HepG2 (cell line): ENCODE measurements around the gene KRTAP2-3. TPM values are rescaled to one million over a fixed set of nuclear protein-coding genes. Genes with fewer than 3 reads are reported as not detected.

ENCODE experiments used
- ARID5B ChIP-seq: IDR thresholded peaks from 2 replicates; pipeline ENCODE4 v1.4.0; 2020; ENCODE audit warnings: mild to moderate bottlenecking, missing genetic modification reagents
- BHLHE40 ChIP-seq: IDR thresholded peaks from 2 replicates; pipeline ENCODE4 v1.6.1; 2011; ENCODE audit warnings: low read length, improper control_type of control experiment
- CEBPG ChIP-seq: IDR thresholded peaks from 2 replicates; pipeline ENCODE4 v1.6.1; 2016
- CREM ChIP-seq, 2 experiments: sonication (generic) in 1 of 2; formaldehyde crosslinking in 1 of 2; IDR thresholded peaks; 2 replicates each; pipeline versions ENCODE4 v1.4.0 to v1.6.1; 2016 to 2020; ENCODE audit warnings: antibody characterized with exemption in 1 of 2, mild to moderate bottlenecking in 1 of 2, missing genetic modification reagents in 1 of 2
- EHMT2 ChIP-seq: fragments of 200-600 bp; sonication (generic); IDR thresholded peaks from 2 replicates; pipeline ENCODE4 v1.7.0; 2017; ENCODE audit warnings: antibody characterized with exemption, low read depth, low read length, borderline replicate concordance
- FOXP1 ChIP-seq, 2 experiments: fragments of 450-650 bp in 1 of 2; IDR thresholded peaks; 2 replicates each; pipeline ENCODE4 v1.6.1; 2017 to 2018; ENCODE audit warnings: antibody characterized with exemption in 1 of 2
- GATAD2A ChIP-seq: IDR thresholded peaks from 2 replicates; pipeline ENCODE4 v1.6.1; 2016
- HDAC1 ChIP-seq: sonication (generic); formaldehyde crosslinking; IDR thresholded peaks from 2 replicates; pipeline ENCODE4 v1.5.1; 2020; ENCODE audit warnings: mild to moderate bottlenecking, missing genetic modification reagents
- ISL2 ChIP-seq: sonication (generic); formaldehyde crosslinking; IDR thresholded peaks from 2 replicates; pipeline ENCODE4 v1.5.0; 2020; ENCODE audit warnings: missing genetic modification reagents
- KLF6 ChIP-seq: IDR thresholded peaks from 2 replicates; pipeline ENCODE4 v1.8.0; 2016; ENCODE audit warnings: missing biosample characterization, missing genetic modification reagents
- MED13 ChIP-seq: sonication (generic); formaldehyde crosslinking; IDR thresholded peaks from 2 replicates; pipeline ENCODE4 v1.5.0; 2020; ENCODE audit warnings: missing genetic modification reagents
- NFE2L2 ChIP-seq: fragments of 150-350 bp; IDR thresholded peaks from 2 replicates; pipeline ENCODE4 v1.6.1; 2014; ENCODE audit warnings: low read length
- NFIC ChIP-seq: IDR thresholded peaks from 2 replicates; pipeline ENCODE4 v1.6.1; 2012; ENCODE audit warnings: mild to moderate bottlenecking, low read length, inconsistent platforms
- NR2F2 ChIP-seq: IDR thresholded peaks from 2 replicates; pipeline ENCODE4 v1.6.1; 2012; ENCODE audit warnings: low read depth, inconsistent platforms, borderline replicate concordance
- REPIN1 ChIP-seq: sonication (generic); formaldehyde crosslinking; IDR thresholded peaks from 2 replicates; pipeline ENCODE4 v1.8.0; 2022; ENCODE audit warnings: missing genetic modification reagents, low read depth, mild to moderate bottlenecking, borderline replicate concordance
- SAP130 ChIP-seq: IDR thresholded peaks from 2 replicates; pipeline ENCODE4 v1.6.1; 2016; ENCODE audit warnings: low read depth
- SIX1 ChIP-seq: sonication (generic); formaldehyde crosslinking; IDR thresholded peaks from 2 replicates; pipeline ENCODE4 v1.4.0; 2020; ENCODE audit warnings: missing genetic modification reagents, borderline replicate concordance
- SMYD3 ChIP-seq: sonication (generic); formaldehyde crosslinking; IDR thresholded peaks from 2 replicates; pipeline ENCODE4 v1.8.1; 2023; ENCODE audit warnings: mild to moderate bottlenecking, missing genetic modification reagents
- SP5 ChIP-seq: IDR thresholded peaks from 2 replicates; pipeline ENCODE4 v1.6.1; 2016; ENCODE audit warnings: low read depth, borderline replicate concordance
- TMF1 ChIP-seq: sonication (generic); formaldehyde crosslinking; IDR thresholded peaks from 2 replicates; pipeline ENCODE4 v1.8.1; 2022; ENCODE audit warnings: low read depth, missing genetic modification reagents
- TP53 ChIP-seq: sonication (generic); formaldehyde crosslinking; conservative IDR thresholded peaks from 2 replicates; pipeline ENCODE4 v1.4.0; 2020; ENCODE audit warnings: missing genetic modification reagents
- ZNF253 ChIP-seq: sonication (generic); formaldehyde crosslinking; IDR thresholded peaks from 2 replicates; pipeline ENCODE4 v1.8.0; 2022; ENCODE audit warnings: mild to moderate bottlenecking, missing genetic modification reagents, borderline replicate concordance
- ZNF326 ChIP-seq: sonication (generic); formaldehyde crosslinking; IDR thresholded peaks from 2 replicates; pipeline ENCODE4 v1.4.0; 2020; ENCODE audit warnings: missing genetic modification reagents, borderline replicate concordance
- ZNF546 ChIP-seq: sonication (generic); formaldehyde crosslinking; conservative IDR thresholded peaks from 2 replicates; pipeline ENCODE4 v1.8.1; 2023; ENCODE audit warnings: mild to moderate bottlenecking, missing genetic modification reagents
- ZNF614 ChIP-seq: IDR thresholded peaks from 2 replicates; pipeline ENCODE4 v1.6.1; 2018; ENCODE audit warnings: missing biosample characterization, missing genetic modification reagents, inconsistent platforms, borderline replicate concordance
- ZZZ3 ChIP-seq: sonication (generic); formaldehyde crosslinking; IDR thresholded peaks from 2 replicates; pipeline ENCODE4 v1.4.0; 2020; ENCODE audit warnings: missing genetic modification reagents, mild to moderate bottlenecking, borderline replicate concordance
- polyA plus RNA-seq, 8 experiments: library from polyadenylated mRNA; depleted of rRNA in 3 of 8; stranded (reverse) in 7 of 8; unstranded in 1 of 8; fragments of >200 nt; fragmentation: Illumina TruSeq in 4 of 8; extraction: Trizol in 4 of 8; gene quantifications; 2 replicates each; pipeline versions ENCODE4 v1.2.1 to v1.2.3, GENCODE V29; 2011 to 2016; ENCODE audit warnings: low read depth in 4 of 8, missing spikeins in 1 of 8, mixed read lengths in 1 of 8; ENCODE audit not compliant: insufficient read depth in 1 of 8
- total RNA-seq, 5 experiments: library from RNA; depleted of rRNA; stranded (reverse); fragments of >200 nt; fragmentation: Illumina TruSeq; extraction: Trizol; gene quantifications; 2 replicates each; pipeline ENCODE4 v1.2.3, GENCODE V29; 2016; ENCODE audit warnings: low read depth in 1 of 5
- TF ChIP-seq, protein P1 (sequence below): IDR thresholded peaks from 2 replicates; pipeline ENCODE4 v1.6.1; 2016; ENCODE audit warnings: low read depth, borderline replicate concordance

The KRTAP2-3 gene
- total and polyA plus RNA-seq, 2 of the 13 experiments (the other 11 are each of a cell fraction or from before 2014, with no cell fraction given): 0.25 TPM; not detected in 1

- peak; percentile 85 for TF ChIP-seq FOXP1 (IDR thresholded peaks at IDR 0.05)
- TF ChIP-seq FOXP1 (CRISPR knock-in tag; IDR thresholded peaks at IDR 0.05): peak; percentile 90
- TF ChIP-seq SAP130 (CRISPR knock-in tag): peak; percentile 59
- TF ChIP-seq TMF1 (CRISPR knock-in tag): no peak
- TF ChIP-seq ZNF546 (CRISPR knock-in tag): no peak
- peak; percentile 97 for TF ChIP-seq ISL2 (CRISPR knock-in tag)
- peak; percentile 2; the same call in 1 of the 2 replicates for TF ChIP-seq NFE2L2
- TF ChIP-seq, protein P1, sequence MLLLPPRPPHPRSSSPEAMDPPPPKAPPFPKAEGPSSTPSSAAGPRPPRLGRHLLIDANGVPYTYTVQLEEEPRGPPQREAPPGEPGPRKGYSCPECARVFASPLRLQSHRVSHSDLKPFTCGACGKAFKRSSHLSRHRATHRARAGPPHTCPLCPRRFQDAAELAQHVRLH (CRISPR knock-in tag): no peak
- peak; percentile 37; the same call in 1 of the 2 replicates for TF ChIP-seq SP5 (CRISPR knock-in tag)
- no peak for TF ChIP-seq ZZZ3
- peak; percentile 66; the same call in 1 of the 2 replicates for TF ChIP-seq ZNF614
- TF ChIP-seq EHMT2: peak; percentile 63
- TF ChIP-seq NR2F2: peak; percentile 70; the same call in 1 of the 2 replicates
- TF ChIP-seq ARID5B (CRISPR knock-in tag): peak; percentile 98
- TF ChIP-seq SIX1 (CRISPR knock-in tag): peak; percentile 82; the same call in 1 of the 2 replicates
- peak; percentile 93 for TF ChIP-seq NFIC
- peak; percentile 78; the same call in 1 of the 2 replicates for TF ChIP-seq MED13 (CRISPR knock-in tag)
- peak; percentile 52; the same call in 1 of the 2 replicates for TF ChIP-seq SMYD3 (CRISPR knock-in tag)
- TF ChIP-seq CREM (IDR thresholded peaks at IDR 0.05): peak; percentile 87
- TF ChIP-seq CREM (CRISPR knock-in tag; IDR thresholded peaks at IDR 0.05): no peak
- no peak for TF ChIP-seq REPIN1 (CRISPR knock-in tag)
- TF ChIP-seq GATAD2A (CRISPR knock-in tag): peak; percentile 93
- peak; percentile 56; the same call in 1 of the 2 replicates for TF ChIP-seq HDAC1 (CRISPR knock-in tag)
- TF ChIP-seq TP53 (CRISPR knock-in tag): no peak
- 0 out of 2 replicates have a peak, but pooled peaks have one; percentile 42 for TF ChIP-seq KLF6 (CRISPR knock-in tag)
- no peak for TF ChIP-seq ZNF253 (CRISPR knock-in tag)
- no peak for TF ChIP-seq BHLHE40
- no peak for TF ChIP-seq ZNF326 (CRISPR knock-in tag)
- TF ChIP-seq CEBPG: peak; percentile 55
Measured at GRCh38 chr17:41009301-41009760, 50.6 kb downstream of the KRTAP2-3 start (continued).
